ENCODE measurements around the gene SLC50A1. TPM values are rescaled to one million over a fixed set of nuclear protein-coding genes. Genes with fewer than 3 reads are reported as not detected.

Gene SLC50A1
- total RNA-seq, 1 experiment from 2014 or later, result 39.0 TPM

GRCh38 chr1:155116113-155116764 is 19.4 kb upstream of the SLC50A1 start:
- POLR2A ChIA-PET, result no interaction called here
- peaks cover 34% of the 10 kb centered on the region for H3K27me3 Mint-ChIP-seq (ENCODE audit: low read depth)
- peaks cover 4% of the 10 kb centered on the region; the same call in 1 of the 2 replicates for H3K4me1 Mint-ChIP-seq
- no peak overlapping the region for H3K27ac Mint-ChIP-seq
- no peak for DNase-seq (ENCODE audit: low spot score)
- TF ChIP-seq ZNF423 (CRISPR knock-in tag; IDR thresholded peaks at IDR 0.05), result no peak
- TF ChIP-seq ZMAT4 (CRISPR knock-in tag; IDR thresholded peaks at IDR 0.05), result no peak
- no peak for TF ChIP-seq PRDM15 (CRISPR knock-in tag; IDR thresholded peaks at IDR 0.05)
- TF ChIP-seq TEAD1 (CRISPR knock-in tag; IDR thresholded peaks at IDR 0.05), result no peak
- no peak for TF ChIP-seq OVOL2 (CRISPR knock-in tag; IDR thresholded peaks at IDR 0.05; ENCODE audit: borderline replicate concordance)
- TF ChIP-seq CBFB (CRISPR knock-in tag; IDR thresholded peaks at IDR 0.05; ENCODE audit: low read depth), result no peak
- TF ChIP-seq ZSCAN18 (CRISPR knock-in tag; IDR thresholded peaks at IDR 0.05), result no peak
- TF ChIP-seq ZNF532 (CRISPR knock-in tag; IDR thresholded peaks at IDR 0.05; ENCODE audit: borderline replicate concordance), result no peak
- TF ChIP-seq ZNF281 (CRISPR knock-in tag; IDR thresholded peaks at IDR 0.05), result no peak
- no peak for TF ChIP-seq CTCF (IDR thresholded peaks at IDR 0.05)
- no peak for TF ChIP-seq ATF3 (CRISPR knock-in tag; conservative IDR thresholded peaks at IDR 0.05)
- no peak for TF ChIP-seq MXD4 (CRISPR knock-in tag; IDR thresholded peaks at IDR 0.05; ENCODE audit: borderline replicate concordance)
- TF ChIP-seq NR2C2 (CRISPR knock-in tag; IDR thresholded peaks at IDR 0.05), result no peak
- no peak for TF ChIP-seq SOX15 (CRISPR knock-in tag; IDR thresholded peaks at IDR 0.05)
- TF ChIP-seq TEAD4 (CRISPR knock-in tag; IDR thresholded peaks at IDR 0.05), result no peak
- no peak for TF ChIP-seq USF2 (CRISPR knock-in tag; IDR thresholded peaks at IDR 0.05)
- no peak for TF ChIP-seq ESRRA (CRISPR knock-in tag; IDR thresholded peaks at IDR 0.05; ENCODE audit: borderline replicate concordance)
- TF ChIP-seq FOXP4 (CRISPR knock-in tag; IDR thresholded peaks at IDR 0.05), result no peak
- no peaks in the 10 kb centered on the region for H3K9me3 Mint-ChIP-seq
- no peaks in the 10 kb centered on the region for H3K36me3 Mint-ChIP-seq
- no peak for ATAC-seq
- H3K4me3 Mint-ChIP-seq, result no peak overlapping the region
- CTCF ChIA-PET, result interaction anchor here (0.8 to 3.9 kb wide), 7 partner anchors 9 to 134 kb away, joined by 3 to 40 read pairs (median 9); partner anchors contain the start of gene KRTCAP2

All from WTC11 (cell line).